AG08395 (cell line): ENCODE measurements around the gene WIPI1.
"Not testable (repeated sequence)": the region's sequence is repeated elsewhere in the genome, so short reads cannot be mapped to it uniquely, and the experiment has no call there.

Experiments
- DNase-seq: peaks from one replicate; pipeline ENCODE4 v3.0.0; 2012; ENCODE audit warnings: mixed read lengths, low spot score

The WIPI1 gene, protein sequence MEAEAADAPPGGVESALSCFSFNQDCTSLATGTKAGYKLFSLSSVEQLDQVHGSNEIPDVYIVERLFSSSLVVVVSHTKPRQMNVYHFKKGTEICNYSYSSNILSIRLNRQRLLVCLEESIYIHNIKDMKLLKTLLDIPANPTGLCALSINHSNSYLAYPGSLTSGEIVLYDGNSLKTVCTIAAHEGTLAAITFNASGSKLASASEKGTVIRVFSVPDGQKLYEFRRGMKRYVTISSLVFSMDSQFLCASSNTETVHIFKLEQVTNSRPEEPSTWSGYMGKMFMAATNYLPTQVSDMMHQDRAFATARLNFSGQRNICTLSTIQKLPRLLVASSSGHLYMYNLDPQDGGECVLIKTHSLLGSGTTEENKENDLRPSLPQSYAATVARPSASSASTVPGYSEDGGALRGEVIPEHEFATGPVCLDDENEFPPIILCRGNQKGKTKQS

DNA sequence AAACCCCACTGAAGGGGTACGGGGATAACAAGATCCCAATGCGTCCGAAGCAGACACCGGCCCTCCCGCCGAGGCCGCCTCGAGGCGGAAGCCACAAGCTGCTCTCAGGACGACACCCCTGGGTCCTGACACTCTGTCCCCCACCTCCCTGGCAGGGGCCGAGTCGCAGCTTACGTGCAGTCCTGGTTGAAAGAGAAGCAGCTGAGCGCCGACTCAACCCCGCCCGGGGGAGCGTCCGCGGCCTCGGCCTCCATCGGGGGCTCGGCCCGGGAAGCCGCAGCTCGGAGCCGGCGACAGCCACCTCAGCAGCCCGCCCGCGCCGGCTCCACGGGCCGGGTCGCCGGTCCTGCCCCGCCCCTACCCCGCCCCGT is at the start of gene WIPI1:
TSS of gene WIPI1 (minus strand) at position 329 of the 371 bp plus-strand sequence. CDS start at position 254, 75 bp downstream.
- DNase-seq, result peak; percentile 3

DNA sequence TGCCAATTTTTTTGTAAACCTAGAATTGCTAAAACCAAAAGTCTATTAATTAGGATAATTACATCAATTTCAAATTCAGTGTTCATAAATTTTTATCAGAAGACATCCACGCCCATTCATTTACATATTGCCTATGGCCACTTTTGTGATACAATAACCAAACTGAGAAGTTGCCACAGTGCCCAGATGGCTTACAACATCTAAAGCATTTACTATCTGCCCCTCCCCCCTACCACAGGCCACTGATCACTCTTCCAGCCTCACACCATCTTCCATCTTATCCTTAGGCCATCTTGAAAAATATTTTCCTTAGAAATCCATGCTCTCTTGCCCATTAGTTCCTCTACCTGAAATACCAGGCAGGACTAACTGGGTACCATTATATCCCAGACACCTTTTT is 48.7 kb upstream of the WIPI1 start:
- no peak for DNase-seq

DNA sequence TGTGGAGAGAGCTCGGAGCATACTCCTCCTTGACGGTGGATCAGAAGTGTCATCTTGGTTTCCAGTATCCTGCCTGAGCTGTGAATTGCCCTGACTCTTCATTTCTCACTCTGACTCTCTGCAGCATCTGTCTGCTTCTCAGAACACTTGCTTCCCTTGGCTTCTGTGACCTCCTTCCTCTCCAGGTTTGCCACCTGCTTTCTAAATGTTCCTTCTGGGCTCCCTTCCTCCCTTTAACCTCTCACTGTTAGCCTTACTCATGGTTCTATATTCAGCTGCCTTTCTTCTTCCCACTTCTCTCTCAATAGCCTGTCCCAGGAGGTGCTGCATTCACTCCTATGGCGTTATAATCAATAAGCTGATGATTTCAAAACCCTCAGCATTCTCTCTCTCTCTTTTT is 43.8 kb upstream of the WIPI1 start:
- no peak for DNase-seq

DNA sequence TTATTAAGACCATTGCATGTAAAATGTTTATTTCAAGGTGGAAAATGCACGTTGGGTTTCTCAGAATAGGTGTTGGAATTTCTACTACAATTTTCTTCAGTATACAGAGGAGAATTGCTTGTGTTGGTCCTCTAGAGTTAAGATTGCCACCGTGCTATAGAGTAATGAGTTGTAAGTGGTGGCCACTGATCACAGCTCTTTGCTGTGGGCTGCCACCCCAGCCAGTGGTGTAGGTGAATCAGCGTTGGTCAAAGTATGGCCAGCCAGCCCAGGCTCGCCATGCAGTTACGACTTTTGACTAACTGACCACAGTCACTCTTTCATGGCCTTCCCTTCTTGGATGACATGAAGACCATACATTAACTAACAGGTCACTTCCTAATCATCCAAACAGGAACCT is 42.3 kb upstream of the WIPI1 start:
- DNase-seq, result no peak

- DNase-seq, result no peak
These were observed 41.4 kb upstream of the WIPI1 start for GRCh38 chr17:68498479-68499326.

- DNase-seq, result no peak
These were observed 40.6 kb upstream of the WIPI1 start for GRCh38 chr17:68497885-68498319.

- DNase-seq, result no peak
These were observed 37.8 kb upstream of the WIPI1 start for GRCh38 chr17:68495081-68495480.

- DNase-seq, result not testable (repeated sequence)
These were observed 35.2 kb upstream of the WIPI1 start for GRCh38 chr17:68492394-68493054.

- no peak for DNase-seq
These were observed 34.3 kb upstream of the WIPI1 start for GRCh38 chr17:68491381-68492231.

- DNase-seq, result no peak
These were observed 32.6 kb upstream of the WIPI1 start for GRCh38 chr17:68489919-68490318.

GRCh38 chr17:68484458-68484857 is 27.2 kb upstream of the WIPI1 start:
- no peak for DNase-seq

GRCh38 chr17:68482576-68483041 is 25.3 kb upstream of the WIPI1 start:
- no peak for DNase-seq

DNA sequence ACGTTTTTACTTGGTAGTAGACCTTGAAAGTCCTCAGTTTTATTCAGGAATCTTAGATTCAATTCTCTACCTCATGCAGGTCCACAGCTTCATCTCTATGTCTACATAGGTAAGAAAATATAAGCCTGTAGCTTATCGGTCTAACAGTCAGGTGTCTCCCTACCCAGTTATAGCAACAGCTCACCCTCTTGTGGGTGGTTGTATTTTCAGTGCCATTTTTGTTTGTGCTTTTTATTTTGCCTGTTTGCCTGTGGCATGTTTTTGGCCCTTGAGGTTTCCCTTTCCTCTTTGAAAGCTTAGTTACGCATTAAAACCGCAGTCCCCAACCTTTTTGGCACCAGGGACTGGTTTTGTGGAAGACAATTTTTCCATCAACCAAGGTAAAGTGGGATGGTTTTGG is 23.6 kb upstream of the WIPI1 start:
- DNase-seq, result no peak

GRCh38 chr17:68470961-68471360 is 13.7 kb upstream of the WIPI1 start:
- DNase-seq, result no peak

GRCh38 chr17:68468788-68469187 is 11.5 kb upstream of the WIPI1 start:
- DNase-seq, result no peak

DNA sequence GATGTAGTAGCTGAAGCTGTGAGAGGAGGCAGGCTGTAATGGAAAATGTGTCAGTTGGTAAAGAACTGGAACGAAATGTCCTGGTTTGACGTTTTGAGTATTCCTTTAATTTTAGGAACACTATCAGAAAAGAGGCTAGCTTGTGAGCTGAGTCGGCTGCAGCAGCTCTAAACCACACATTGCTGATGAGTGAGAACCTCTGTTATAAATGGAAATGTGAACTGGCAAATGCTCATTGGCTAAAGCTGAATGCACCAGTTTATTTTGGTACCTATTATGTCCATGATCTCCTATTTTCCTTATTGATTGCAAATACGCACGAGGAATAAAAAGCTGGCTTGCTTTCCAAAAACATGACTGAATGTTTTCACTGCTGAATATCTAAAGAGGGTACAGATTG is 11.0 kb upstream of the WIPI1 start:
- peak; percentile 4 for DNase-seq

DNA sequence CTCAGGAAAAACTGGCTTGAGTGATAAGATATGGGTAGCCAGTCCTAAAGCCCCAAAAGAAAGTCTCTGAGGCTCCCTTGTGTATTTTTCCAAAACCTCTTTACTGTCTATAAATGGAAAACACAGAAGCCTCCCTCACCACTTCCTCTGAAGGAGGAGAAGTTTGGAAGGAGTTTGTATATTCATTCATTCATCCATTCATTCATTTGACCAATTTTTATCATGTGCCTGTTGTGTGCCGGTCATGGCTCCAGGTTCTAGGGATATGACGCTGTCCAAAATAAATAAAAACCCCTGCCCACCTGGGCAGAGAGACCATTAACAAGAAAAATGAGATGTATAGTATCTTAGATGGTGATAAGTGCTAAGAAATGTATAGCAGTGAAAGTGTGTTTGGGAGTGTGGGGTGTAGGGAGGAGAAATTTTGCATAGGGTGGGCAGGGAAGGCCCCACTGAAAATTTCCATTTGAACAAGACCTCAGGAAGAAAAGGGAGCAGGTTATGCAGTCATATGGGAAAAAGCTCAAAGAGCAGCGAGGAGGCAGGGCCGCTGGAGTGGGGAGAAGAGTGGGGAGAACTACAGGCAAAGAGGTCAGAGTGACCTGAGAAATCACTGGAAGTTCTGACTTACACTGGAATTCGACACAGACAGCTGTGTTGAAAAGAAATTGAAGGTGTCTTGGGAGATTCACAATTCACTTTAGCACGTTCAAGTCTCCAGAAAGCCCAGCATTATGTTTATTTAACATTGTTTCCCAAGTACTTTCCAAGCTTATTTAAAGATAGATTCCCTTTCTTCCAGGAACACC is 6.1 kb upstream of the WIPI1 start:
- no peak for DNase-seq

DNA sequence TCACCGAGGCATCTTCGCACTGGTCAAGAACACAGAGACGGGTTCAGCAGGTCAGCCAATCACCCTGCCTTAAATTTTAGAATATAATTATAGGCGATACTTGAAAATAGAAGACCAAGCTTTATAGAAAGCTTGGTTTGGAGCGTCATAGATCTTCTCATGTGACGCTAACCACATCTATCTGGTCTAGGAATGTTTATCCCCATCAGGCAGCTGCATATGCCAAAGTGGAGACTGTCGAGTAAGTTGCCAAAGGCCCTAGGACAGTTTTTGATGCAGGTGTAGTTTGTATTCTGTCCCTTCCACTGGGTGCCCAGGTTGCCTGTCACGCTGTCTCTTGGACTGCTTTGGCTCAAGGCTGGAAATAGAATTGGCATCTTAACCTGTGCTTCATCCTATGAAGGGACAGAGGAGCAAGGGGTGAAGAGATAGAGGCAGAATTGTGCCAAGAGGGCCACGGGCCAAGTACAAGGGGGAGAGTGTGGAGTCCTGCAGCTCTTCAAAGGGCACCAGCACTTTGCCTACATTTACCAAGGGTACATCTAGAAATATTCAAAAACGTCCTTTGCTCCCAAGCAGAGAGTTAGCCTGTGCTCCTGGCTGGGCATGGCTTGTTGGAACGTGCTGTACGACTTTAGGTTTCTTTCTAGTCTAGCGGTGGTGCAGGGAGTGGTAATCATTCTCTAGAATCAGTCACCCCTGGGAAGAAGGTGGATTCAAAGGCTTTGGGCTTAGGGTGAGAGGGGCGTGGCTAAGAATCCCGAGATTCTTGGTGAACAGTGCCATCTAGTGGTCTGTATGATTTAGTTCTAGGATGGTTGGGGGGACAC is 5.3 kb upstream of the WIPI1 start:
- peak; percentile 76 for DNase-seq

GRCh38 chr17:68461589-68461988 is 4.3 kb upstream of the WIPI1 start:
- no peak for DNase-seq

- no peak for DNase-seq
These were observed 3.8 kb upstream of the WIPI1 start for GRCh38 chr17:68461122-68461539.
